Astrocyte of the cerebellum (primary cell): ENCODE results near the gene HNRNPAB.

Experiments
- DNase-seq: peaks from one replicate; pipeline ENCODE4 v3.0.0-alpha.2; 2011; ENCODE audit warnings: low read depth
- H3K4me3 ChIP-seq: 2 replicates; pipeline ENCODE4 v1.5.1; 2011; ENCODE audit warnings: mild to moderate bottlenecking, low read depth, low read length, moderate library complexity
- CTCF ChIP-seq: IDR thresholded peaks from 2 replicates; pipeline ENCODE4 v1.5.1; 2012; ENCODE audit warnings: low read length, low read depth, moderate library complexity, mild to moderate bottlenecking; ENCODE audit errors: missing control alignments
- in situ Hi-C: cut with HindIII; loops from 2 replicates; pipeline ENCODE4 v1.10.0; 2017; ENCODE audit warnings: low sequenced_read_pairs

The HNRNPAB gene

GRCh38 chr5:178214160-178214803 is 9.9 kb downstream of the HNRNPAB start:
- in situ Hi-C loops, result no loop called here
- no peak for TF ChIP-seq CTCF
- no peak for DNase-seq
- no peak overlapping the region for H3K4me3 ChIP-seq

DNA sequence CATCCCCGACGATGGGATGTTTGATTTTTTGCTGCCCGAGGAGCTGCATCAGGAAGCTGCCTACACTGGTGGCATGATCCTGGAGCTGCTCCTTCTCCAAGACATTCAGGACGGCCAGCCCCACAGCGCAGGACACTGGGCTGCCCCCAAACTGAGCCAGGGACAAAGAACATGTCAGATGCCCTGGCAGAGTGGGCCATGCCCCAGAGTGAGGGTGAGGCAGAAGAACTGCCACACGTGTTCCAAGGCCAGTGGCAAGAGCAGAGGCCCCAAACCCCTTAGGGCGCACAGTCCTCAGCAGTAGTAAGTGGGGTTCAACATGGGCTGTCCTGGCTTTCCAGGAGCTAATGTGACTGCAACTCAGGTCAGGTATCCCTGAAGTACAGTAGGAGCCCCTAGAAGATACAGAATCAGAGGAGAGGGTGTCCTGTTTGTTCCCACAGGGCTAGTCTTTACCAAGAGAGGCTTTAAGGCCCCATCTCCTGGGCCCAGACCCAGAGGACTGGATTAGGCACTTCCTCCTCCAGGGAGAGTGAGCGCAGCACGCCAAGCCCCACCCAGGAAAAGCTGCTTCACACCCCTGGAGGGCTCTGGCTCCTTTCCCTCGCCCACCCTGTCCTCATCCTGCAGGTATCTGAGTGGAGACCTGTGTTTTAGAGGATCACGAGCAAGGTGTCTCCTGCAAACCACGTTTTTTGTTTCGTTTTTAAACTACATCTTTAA is 11.1 kb downstream of the HNRNPAB start:
- TF ChIP-seq CTCF, result no peak
- no peak overlapping the region for H3K4me3 ChIP-seq
- no peak for DNase-seq
- in situ Hi-C loops, result no loop called here

GRCh38 chr5:178216088-178216534 is 11.8 kb downstream of the HNRNPAB start:
- in situ Hi-C loops, result no loop called here
- DNase-seq, result no peak
- no peak overlapping the region for H3K4me3 ChIP-seq
- TF ChIP-seq CTCF, result no peak

GRCh38 chr5:178216779-178217178 is 12.4 kb downstream of the HNRNPAB start:
- no peak for DNase-seq
- TF ChIP-seq CTCF, result no peak
- no peak overlapping the region for H3K4me3 ChIP-seq
- in situ Hi-C loops, result no loop called here

DNA sequence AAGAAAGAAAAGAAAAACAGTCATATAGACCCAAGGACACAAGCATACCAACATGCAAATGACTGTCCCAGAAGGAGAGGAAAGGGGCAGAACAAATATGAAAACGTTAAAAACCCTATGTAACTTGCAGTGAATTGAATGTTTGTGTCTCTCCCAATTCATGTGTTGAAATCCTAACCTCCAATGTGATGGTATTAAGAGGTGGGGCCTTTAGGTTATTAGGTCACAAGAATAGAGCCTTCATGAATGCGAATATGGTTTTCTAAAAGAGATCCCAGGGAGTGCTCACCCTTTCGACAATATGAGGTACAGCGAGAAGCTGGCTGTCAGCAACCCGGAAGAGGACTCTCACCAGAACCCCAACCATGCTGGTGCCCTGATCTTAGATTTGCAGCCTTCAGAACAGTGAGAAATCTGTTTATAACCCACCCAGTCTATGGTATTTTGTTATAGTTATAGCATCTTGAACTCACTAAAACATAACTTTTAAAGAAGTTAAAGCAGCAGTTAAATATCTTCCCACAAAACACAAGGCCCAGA is 14.0 kb downstream of the HNRNPAB start:
- no peak for DNase-seq
- in situ Hi-C loops, result no loop called here
- TF ChIP-seq CTCF, result no peak
- no peak overlapping the region for H3K4me3 ChIP-seq

GRCh38 chr5:178218827-178219226 is 14.5 kb downstream of the HNRNPAB start:
- no peak overlapping the region for H3K4me3 ChIP-seq
- in situ Hi-C loops, result no loop called here
- no peak for TF ChIP-seq CTCF
- no peak for DNase-seq
